IMR-90 (cell line): Measurements from ENCODE around the gene EPGN. TPM values are rescaled to one million over a fixed set of nuclear protein-coding genes. Genes with fewer than 3 reads are reported as not detected.

Experiments used
- ATAC-seq: fragments of 200-7000 bp; cut with Tn5 transposase; 2 replicates; pipeline ENCODE4 v1.9.1; 2020; ENCODE audit warnings: low read depth, mild to moderate bottlenecking, moderate library complexity
- BruUV-seq: library from RNA; stranded (reverse); fragments of 400-500 nt; replicated peaks from 2 replicates; lab custom pipeline; 2021; lab: Mats Ljungman, UMichigan
- CTCF ChIA-PET: fragments of 300-600 bp; formaldehyde crosslinking; extraction: SDS; loops from one replicate; lab custom pipeline; 2021; ENCODE audit warnings: antibody characterized with exemption; lab: Yijun Ruan, JAX
- POLR2A ChIA-PET: fragments of 300-600 bp; sonication (Branson Sonifier 250); formaldehyde crosslinking; loops from one replicate; lab custom pipeline; 2022; ENCODE audit warnings: antibody characterized with exemption; ENCODE audit not compliant: unreplicated experiment; lab: Charles Lee
- DNase-seq: peaks from one replicate; pipeline ENCODE4 v3.0.0; 2013
- H2AFZ ChIP-seq: replicated peaks from 2 replicates; pipeline ENCODE3; 2013; ENCODE audit warnings: low read length, mild to moderate bottlenecking; ENCODE audit not compliant: poor library complexity
- H2AK5ac ChIP-seq: 2 replicates; pipeline ENCODE4 v1.6.1; 2013; ENCODE audit warnings: low read depth, low read length, inconsistent platforms
- H2AK9ac ChIP-seq: replicated peaks from 2 replicates; pipeline ENCODE3; 2013; ENCODE audit warnings: mild to moderate bottlenecking, low read depth, low read length, moderate library complexity; ENCODE audit not compliant: poor library complexity
- H2BK120ac ChIP-seq: 2 replicates; pipeline ENCODE4 v1.6.1; 2013; ENCODE audit warnings: low read depth, low read length, inconsistent platforms
- H2BK15ac ChIP-seq: 3 replicates; pipeline ENCODE4 v1.6.1; 2013; ENCODE audit warnings: low read depth, low read length, inconsistent platforms
- H2BK20ac ChIP-seq: 2 replicates; pipeline ENCODE4 v1.6.1; 2013; ENCODE audit warnings: low read depth, mild to moderate bottlenecking, inconsistent platforms, low read length, moderate library complexity
- H2BK5ac ChIP-seq: 2 replicates; pipeline ENCODE4 v1.6.1; 2013; ENCODE audit warnings: mild to moderate bottlenecking, low read depth, low read length, inconsistent platforms; ENCODE audit not compliant: poor library complexity, severe bottlenecking
- H3K14ac ChIP-seq: replicated peaks from 2 replicates; pipeline ENCODE4 v1.6.1; 2013; ENCODE audit warnings: low read depth, low read length, inconsistent platforms
- H3K18ac ChIP-seq: 2 replicates; pipeline ENCODE4 v1.6.1; 2013; ENCODE audit warnings: low read depth, low read length, control low read depth
- H3K23ac ChIP-seq: 2 replicates; pipeline ENCODE4 v1.6.1; 2013; ENCODE audit warnings: low read depth, low read length, inconsistent platforms
- H3K27ac ChIP-seq: 2 replicates; pipeline ENCODE4 v1.5.1; 2013; ENCODE audit warnings: mild to moderate bottlenecking, control low read depth, low read length; ENCODE audit not compliant: insufficient read depth
- H3K27me3 ChIP-seq: 2 replicates; pipeline ENCODE4 v1.6.1; 2013; ENCODE audit warnings: low read length; ENCODE audit not compliant: control insufficient read depth, insufficient read depth
- H3K36me3 ChIP-seq: 2 replicates; pipeline ENCODE4 v1.6.1; 2013; ENCODE audit warnings: low read length, mixed read lengths; ENCODE audit not compliant: control insufficient read depth, insufficient read depth
- H3K4ac ChIP-seq: 2 replicates; pipeline ENCODE4 v1.6.1; 2013; ENCODE audit warnings: low read depth, low read length, inconsistent platforms
- H3K4me1 ChIP-seq: 2 replicates; pipeline ENCODE4 v1.6.1; 2013; ENCODE audit warnings: low read length, mixed read lengths; ENCODE audit not compliant: control insufficient read depth, insufficient read depth
- H3K4me2 ChIP-seq: 2 replicates; pipeline ENCODE4 v1.6.1; 2013; ENCODE audit warnings: low read depth, mild to moderate bottlenecking, control low read depth, low read length, moderate library complexity
- H3K4me3 ChIP-seq: 2 replicates; pipeline ENCODE4 v1.5.1; 2013; ENCODE audit warnings: low read depth, mild to moderate bottlenecking, control low read depth, low read length, moderate library complexity; ENCODE audit not compliant: insufficient read depth
- H3K56ac ChIP-seq: 2 replicates; pipeline ENCODE4 v1.6.1; 2013; ENCODE audit warnings: low read length, inconsistent platforms; ENCODE audit not compliant: insufficient read depth; ENCODE audit errors: extremely low read depth
- H3K79me1 ChIP-seq, 2 experiments: 2 replicates each; pipeline ENCODE4 v1.6.1; 2013; ENCODE audit warnings: low read length in 2 of 2, inconsistent platforms in 1 of 2, low read depth in 1 of 2
- H3K9ac ChIP-seq: 2 replicates; pipeline ENCODE4 v1.6.1; 2013; ENCODE audit warnings: low read depth, low read length, control low read depth
- H3K9me1 ChIP-seq: 2 replicates; pipeline ENCODE4 v1.6.1; 2013; ENCODE audit warnings: low read length, inconsistent platforms; ENCODE audit not compliant: insufficient read depth
- H3K9me3 ChIP-seq: 2 replicates; pipeline ENCODE4 v1.6.1; 2013; ENCODE audit warnings: low read length; ENCODE audit not compliant: control insufficient read depth, insufficient read depth
- H4K20me1 ChIP-seq: 2 replicates; pipeline ENCODE4 v1.6.1; 2013; ENCODE audit warnings: low read length, inconsistent platforms; ENCODE audit not compliant: insufficient read depth
- H4K5ac ChIP-seq: 2 replicates; pipeline ENCODE4 v1.6.1; 2013; ENCODE audit warnings: mild to moderate bottlenecking, low read depth, low read length, control low read depth
- H4K8ac ChIP-seq, 2 experiments: 2 replicates each; pipeline ENCODE4 v1.6.1; 2013; ENCODE audit warnings: low read depth in 2 of 2, low read length in 2 of 2, control low read depth in 1 of 2, inconsistent platforms in 1 of 2
- H4K91ac ChIP-seq: 2 replicates; pipeline ENCODE4 v1.6.1; 2013; ENCODE audit warnings: low read depth, low read length, inconsistent platforms; ENCODE audit not compliant: insufficient read depth
- CEBPB ChIP-seq: IDR thresholded peaks from 2 replicates; pipeline ENCODE4 v1.6.1; 2012; ENCODE audit warnings: low read depth, low read length, improper control_type of control experiment
- CHD1 ChIP-seq: IDR thresholded peaks from 2 replicates; pipeline ENCODE4 v1.6.1; 2012; ENCODE audit warnings: low read depth, low read length, improper control_type of control experiment
- CTCF ChIP-seq: conservative IDR thresholded peaks from 2 replicates; pipeline ENCODE4 v1.5.1; 2012; ENCODE audit warnings: mild to moderate bottlenecking, low read depth, low read length, improper control_type of control experiment
- FOS ChIP-seq: fragments of 150-350 bp; IDR thresholded peaks from 2 replicates; pipeline ENCODE4 v1.6.1; 2016; ENCODE audit warnings: low read depth, low read length
- MAFK ChIP-seq: IDR thresholded peaks from 2 replicates; pipeline ENCODE4 v1.6.1; 2012; ENCODE audit warnings: low read depth, low read length, improper control_type of control experiment
- MAZ ChIP-seq: IDR thresholded peaks from 2 replicates; pipeline ENCODE4 v1.6.1; 2012; ENCODE audit warnings: low read depth, mild to moderate bottlenecking, low read length, improper control_type of control experiment, moderate library complexity, borderline replicate concordance
- POLR2A ChIP-seq: IDR thresholded peaks from 2 replicates; pipeline ENCODE4 v1.6.1; 2012; ENCODE audit warnings: mild to moderate bottlenecking, low read depth, low read length
- WGBS, 2 experiments: methylation state at CpG; one replicate each; pipeline versions ENCODE4 v1.1.5 to v1.1.7; 2013; ENCODE audit warnings: missing lambda C conversion rate in 2 of 2; ENCODE audit not compliant: insufficient read length in 1 of 2; ENCODE audit errors: extremely low coverage in 2 of 2; 5-methylcytosine and 5-hydroxymethylcytosine counted together
- dilution Hi-C: fragments of 300-500 bp; cut with HindIII; formaldehyde crosslinking; loops from one replicate; pipeline ENCODE4 v1.14.3; 2018; ENCODE audit warnings: low sequenced_read_pairs; ENCODE audit not compliant: unreplicated experiment
- in situ Hi-C: fragments of 300-500 bp; cut with MboI; formaldehyde crosslinking; loops from 3 replicates; pipeline ENCODE4 v1.14.3; 2019; ENCODE audit warnings: low sequenced_read_pairs, inconsistent platforms, mixed read lengths
- intact Hi-C: fragments of 100-400 bp; cut with micrococcal nuclease; formaldehyde crosslinking; loops from 2 replicates; pipeline ENCODE4 v1.10.0; 2022
- polyA plus RNA-seq, 3 experiments: library from polyadenylated mRNA; depleted of rRNA; stranded (reverse); fragments of >200 nt; gene quantifications; 2 replicates each; pipeline ENCODE4 v1.2.3, GENCODE V29; 2012; ENCODE audit warnings: low replicate concordance in 1 of 3
- total RNA-seq: library from RNA; depleted of rRNA; stranded (reverse); fragments of >200 nt; gene quantifications from 2 replicates; pipeline ENCODE4 v1.2.3, GENCODE V29; 2012

Gene EPGN
- total and polyA plus RNA-seq, 2 of the 4 experiments (the other 2 are of a cell fraction): 0.18 TPM; not detected in 1

- H2BK5ac ChIP-seq: no peak overlapping the region
- no peak overlapping the region for H2AK9ac ChIP-seq
- H4K91ac ChIP-seq: no peak overlapping the region
- no peak overlapping the region for H3K9ac ChIP-seq
- dilution Hi-C loops (no loop called here), intact Hi-C loops (no loop called here), in situ Hi-C loops (loop anchor here (10.0 to 25.0 kb wide), 2 partner anchors 476 to 1148 kb away; no protein-coding TSS in a partner anchor)
- no peak overlapping the region for H3K56ac ChIP-seq
- no CpG with 5 or more reads among the region's 4 CpGs for WGBS, 2 experiments
- DNase-seq (peak; percentile 12), ATAC-seq (no peak)
- H3K36me3 ChIP-seq: no peaks in the 10 kb centered on the region
- H3K4me1 ChIP-seq: no peaks in the 10 kb centered on the region
- no TSS peak for BruUV-seq
- no peak overlapping the region for H4K5ac ChIP-seq
- H3K9me1 ChIP-seq: no peaks in the 10 kb centered on the region; the same call in 1 of the 2 replicates
- H3K4me3 ChIP-seq: no peak overlapping the region
- H2AFZ ChIP-seq: no peak overlapping the region
- H3K4ac ChIP-seq: no peak overlapping the region
- no peak overlapping the region for H3K27ac ChIP-seq
- peaks cover under 1% of the 10 kb centered on the region; the same call in 1 of the 2 replicates for H3K9me3 ChIP-seq
- no peak overlapping the region for H3K23ac ChIP-seq
- no peak overlapping the region for H2BK20ac ChIP-seq
- POLR2A ChIA-PET: no interaction called here
- H2AK5ac ChIP-seq: no peak overlapping the region
- H2BK15ac ChIP-seq: no peak overlapping the region
- H3K27me3 ChIP-seq: no peaks in the 10 kb centered on the region
- H3K4me2 ChIP-seq: no peak overlapping the region
- CTCF ChIA-PET: interaction anchor here (0.6 to 1.6 kb wide), 3 partner anchors 14 to 337 kb away, joined by 3 to 4 read pairs (median 3); no protein-coding TSS in a partner anchor
- no peak overlapping the region for H3K18ac ChIP-seq
- H3K79me1 ChIP-seq: no peaks in the 10 kb centered on the region
- no peak for TF ChIP-seq FOS
- no peak for TF ChIP-seq CHD1
- no peak for TF ChIP-seq MAFK
- TF ChIP-seq CEBPB: peak; percentile 49; the same call in 1 of the 2 replicates
- no peak for TF ChIP-seq MAZ
- TF ChIP-seq CTCF: no peak
- TF ChIP-seq POLR2A: no peak
- no peaks in the 10 kb centered on the region for H4K20me1 ChIP-seq
- H3K14ac ChIP-seq: no peak overlapping the region
- no peak overlapping the region for H2BK120ac ChIP-seq
- H4K8ac ChIP-seq: no peak overlapping the region
These were observed 30.6 kb downstream of the EPGN start for GRCh38 chr4:74338792-74339333.
